ENCODE measurements around the gene WNK3. TPM values are rescaled to one million over a fixed set of nuclear protein-coding genes. Genes with fewer than 3 reads are reported as not detected.

The WNK3 gene
- total and polyA plus RNA-seq, 9 donors = 1.8 to 42.8 (median 10.8) TPM

GRCh38 chrX:54178100-54178940 is 179.5 kb downstream of the WNK3 start:
- Histone ChIP-seq H3K4me1 (ENCODE audit: insufficient read depth) (peaks cover 3% of the 10 kb centered on the region), H3K27ac (no peak overlapping the region), H3K27me3 (no peaks in the 10 kb centered on the region), H3K9me3 (no peaks in the 10 kb centered on the region), H3K36me3 (no peaks in the 10 kb centered on the region), H3K4me3 (no peak overlapping the region)
- intact Hi-C loops (cut with DNase I) = no loop called here
- 40 to 47% (median 43%) methylated on average over 5 of the region's 5 CpGs for WGBS, 3 donors
- TF ChIP-seq POLR2A (IDR thresholded peaks at IDR 0.05) (no peak), EP300 (IDR thresholded peaks at IDR 0.05) (no peak), CTCF (IDR thresholded peaks at IDR 0.05) (no peak)
- DNase-seq = no peak

GRCh38 chrX:54177306-54177705 is 180.5 kb downstream of the WNK3 start:
- intact Hi-C loops (cut with DNase I) = no loop called here
- Histone ChIP-seq H3K9me3 (no peaks in the 10 kb centered on the region), H3K36me3 (no peaks in the 10 kb centered on the region), H3K27ac (no peak overlapping the region), H3K4me3 (no peak overlapping the region), H3K4me1 (ENCODE audit: insufficient read depth) (peaks cover 3% of the 10 kb centered on the region), H3K27me3 (no peaks in the 10 kb centered on the region)
- no peak for TF ChIP-seq CTCF (IDR thresholded peaks at IDR 0.05)
- no peak for TF ChIP-seq EP300 (IDR thresholded peaks at IDR 0.05)
- TF ChIP-seq POLR2A (IDR thresholded peaks at IDR 0.05) = no peak
- no peak for DNase-seq
- 71 to 76% (median 74%) methylated on average over 3 of the region's 3 CpGs for WGBS, 3 donors

GRCh38 chrX:54173791-54174190 is 184.1 kb downstream of the WNK3 start:
- Histone ChIP-seq H3K9me3 (no peaks in the 10 kb centered on the region), H3K4me1 (ENCODE audit: insufficient read depth) (no peaks in the 10 kb centered on the region), H3K36me3 (no peaks in the 10 kb centered on the region), H3K27me3 (no peaks in the 10 kb centered on the region), H3K4me3 (no peak overlapping the region), H3K27ac (no peak overlapping the region)
- DNase-seq = no peak
- 79 to 83% (median 81%) methylated on average over 3 of the region's 3 CpGs for WGBS, 3 donors
- intact Hi-C loops (cut with DNase I) = loop anchor here in 1 of 4 donors (5.0 kb wide), 1 partner anchor 289 kb away; no protein-coding TSS in a partner anchor
- TF ChIP-seq POLR2A (IDR thresholded peaks at IDR 0.05) (no peak), EP300 (IDR thresholded peaks at IDR 0.05) (no peak), CTCF (IDR thresholded peaks at IDR 0.05) (no peak)

GRCh38 chrX:54172455-54172854 is 185.4 kb downstream of the WNK3 start:
- WGBS, 3 donors = 72 to 77% (median 77%) methylated on average over 3 of the region's 3 CpGs

More at GRCh38 chrX:54172455-54172854, 185.4 kb downstream of the WNK3 start:
- H3K4me1 ChIP-seq (ENCODE audit: insufficient read depth) = no peaks in the 10 kb centered on the region
- H3K27me3 ChIP-seq = no peaks in the 10 kb centered on the region
- no peaks in the 10 kb centered on the region for H3K36me3 ChIP-seq
- H3K9me3 ChIP-seq = no peaks in the 10 kb centered on the region
- no peak for TF ChIP-seq EP300 (IDR thresholded peaks at IDR 0.05)
- TF ChIP-seq POLR2A (IDR thresholded peaks at IDR 0.05) = no peak
- TF ChIP-seq CTCF (IDR thresholded peaks at IDR 0.05) = no peak
- intact Hi-C loops (cut with DNase I) = loop anchor here in 1 of 4 donors (5.0 kb wide), 1 partner anchor 290 kb away; no protein-coding TSS in a partner anchor
- no peak for DNase-seq
- no peak overlapping the region for H3K4me3 ChIP-seq
- H3K27ac ChIP-seq = no peak overlapping the region
